Measurements from ENCODE around the gene CPE.

The CPE gene

GRCh38 chr4:165508372-165509120 lies 129.7 kb downstream of the CPE start:
- DNase-seq (ENCODE audit: low spot score) = no peak

GRCh38 chr4:165512424-165512823 lies 133.6 kb downstream of the CPE start:
- DNase-seq (ENCODE audit: low spot score) = no peak

DNA sequence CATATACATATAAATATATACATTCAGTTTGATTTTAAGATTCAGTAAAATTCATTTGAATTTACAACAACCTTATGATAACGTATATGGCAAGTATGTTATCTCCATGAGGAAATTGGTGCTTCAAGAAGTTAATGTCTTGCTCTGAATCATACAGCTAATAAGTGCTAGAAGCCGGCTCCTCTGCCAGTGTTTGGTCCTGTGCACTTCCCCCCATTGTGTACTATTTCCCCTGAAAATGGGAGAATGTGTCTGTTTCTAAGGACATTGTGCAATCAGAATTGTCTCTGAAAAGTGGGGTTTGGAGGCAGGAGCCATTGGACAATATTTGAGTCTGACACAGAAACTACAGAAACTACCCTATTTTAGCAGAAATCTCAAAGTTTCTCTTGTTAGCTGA lies 135.9 kb downstream of the CPE start:
- no peak for DNase-seq (ENCODE audit: low spot score)

DNA sequence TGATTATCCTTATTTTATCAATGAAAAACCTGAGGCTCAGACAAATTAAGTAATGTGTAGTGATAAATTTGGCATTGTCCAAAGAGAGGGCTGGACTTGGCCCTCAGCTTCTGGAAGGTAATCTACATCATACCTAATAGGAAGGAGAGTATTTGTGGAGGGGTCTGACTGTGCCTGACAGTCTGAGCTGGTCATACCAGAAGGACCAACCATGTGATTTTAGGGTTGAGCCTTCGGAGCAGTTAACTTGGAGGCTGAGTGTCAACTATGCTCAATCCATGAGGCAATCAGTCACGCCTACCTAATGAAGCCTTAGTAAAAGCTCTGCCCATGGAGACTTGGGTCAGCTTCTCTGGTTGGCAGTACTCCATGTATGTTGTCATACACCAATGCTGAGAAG lies 136.4 kb downstream of the CPE start:
- no peak for DNase-seq (ENCODE audit: low spot score)

DNA sequence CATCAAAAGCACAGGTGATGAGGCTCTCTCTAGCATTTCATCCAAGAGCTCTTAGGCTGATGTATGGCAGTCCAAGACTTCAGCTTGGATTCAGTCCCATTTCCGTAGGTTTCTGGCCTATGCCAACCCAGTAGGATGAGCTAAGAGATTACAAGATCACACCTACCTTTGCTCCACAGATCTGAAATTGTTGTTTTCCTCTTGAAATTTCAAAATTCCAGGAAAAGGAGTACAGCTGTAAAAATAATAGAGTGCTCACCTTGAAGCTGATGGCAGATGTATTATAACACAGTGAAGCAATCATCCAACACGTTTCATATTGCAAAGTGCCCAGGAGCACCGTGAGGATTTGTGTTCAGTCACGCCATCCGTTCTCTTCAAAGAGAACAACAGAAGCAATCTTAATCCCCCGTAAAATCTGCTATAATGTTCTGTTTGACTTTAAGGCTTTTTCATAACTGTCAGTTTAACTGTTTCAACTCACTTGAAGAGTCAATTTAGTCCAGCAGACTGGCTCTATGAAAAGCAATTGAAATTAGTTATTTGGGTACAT lies 137.5 kb downstream of the CPE start:
- DNase-seq (ENCODE audit: low spot score) = no peak

- DNase-seq (ENCODE audit: low spot score) = no peak
Observed at GRCh38 chr4:165517216-165517615, 138.4 kb downstream of the CPE start.

GRCh38 chr4:165518024-165518616 lies 139.3 kb downstream of the CPE start:
- DNase-seq (ENCODE audit: low spot score) = no peak

GRCh38 chr4:165518686-165519085 lies 139.9 kb downstream of the CPE start:
- no peak for DNase-seq (ENCODE audit: low spot score)

GRCh38 chr4:165519591-165519990 lies 140.8 kb downstream of the CPE start:
- DNase-seq (ENCODE audit: low spot score) = no peak

DNA sequence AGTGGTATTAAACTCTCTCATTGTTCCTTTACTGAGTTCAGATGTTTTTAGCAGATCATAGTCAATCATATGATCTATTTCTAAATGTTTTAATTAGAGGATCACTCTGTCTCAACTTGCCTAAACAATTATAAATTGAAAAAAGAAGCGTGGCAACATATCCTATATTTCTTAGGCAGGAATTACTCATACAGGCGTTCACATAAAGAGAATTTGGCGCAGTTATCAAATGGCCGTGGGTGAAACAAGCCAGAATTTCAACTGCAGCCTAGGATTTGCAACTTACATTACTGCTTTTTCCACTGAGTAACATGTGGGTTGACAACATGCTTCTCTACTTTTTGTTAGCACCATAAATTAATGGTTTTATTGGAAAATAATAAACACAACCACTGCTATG lies 141.3 kb downstream of the CPE start:
- no peak for DNase-seq (ENCODE audit: low spot score)

DNA sequence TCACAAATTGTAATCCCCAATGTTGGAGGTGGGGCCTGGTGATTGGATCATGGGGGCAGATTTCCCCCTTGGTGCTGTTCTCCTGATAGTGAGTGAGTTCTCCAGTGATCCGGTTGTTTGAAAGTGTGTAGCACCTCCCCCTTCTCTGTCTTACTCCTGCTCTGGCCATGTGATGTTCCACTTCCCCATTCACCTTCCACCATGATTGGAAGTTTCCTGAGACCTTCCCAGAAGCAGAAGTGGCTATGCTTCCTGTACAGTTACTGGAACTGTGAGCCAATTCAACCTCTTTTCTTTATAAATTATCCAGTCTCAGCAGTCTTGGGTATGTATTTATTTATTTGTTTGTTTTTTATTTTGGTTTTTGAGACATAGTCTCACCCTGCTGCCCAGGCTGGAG lies 143.2 kb downstream of the CPE start:
- no peak for DNase-seq (ENCODE audit: low spot score)

DNA sequence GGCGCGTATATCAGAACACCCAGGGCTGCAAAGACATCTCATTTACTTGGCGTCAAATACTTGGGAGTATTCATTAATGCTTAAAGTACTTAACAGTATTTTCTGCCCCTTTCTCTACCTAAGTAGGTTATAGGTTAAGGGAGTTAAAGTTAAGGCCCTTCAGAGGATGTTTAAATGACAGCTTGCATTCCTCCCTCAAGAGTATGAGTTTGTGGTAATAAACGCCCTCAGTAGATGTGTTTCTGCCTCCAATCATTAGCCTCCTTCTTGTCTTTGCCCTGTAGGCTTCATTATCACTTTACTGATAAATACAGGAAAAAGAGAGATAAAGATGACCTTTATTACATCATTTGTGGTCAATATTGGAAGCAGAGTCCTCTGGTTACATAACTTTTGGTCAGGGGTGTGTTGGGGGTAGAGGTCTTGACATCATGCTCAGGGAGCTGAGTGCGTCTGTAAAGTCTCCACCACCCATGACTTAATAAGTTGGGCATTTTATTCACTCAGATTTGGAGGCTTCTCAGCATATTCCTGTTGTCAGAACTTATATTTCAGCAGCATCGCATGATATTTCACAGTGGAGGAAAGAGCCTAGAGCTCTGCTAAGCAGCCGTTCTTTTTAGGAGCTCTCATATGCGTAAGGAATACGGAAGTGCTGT lies 145.9 kb downstream of the CPE start:
- DNase-seq (ENCODE audit: low spot score) = no peak

DNA sequence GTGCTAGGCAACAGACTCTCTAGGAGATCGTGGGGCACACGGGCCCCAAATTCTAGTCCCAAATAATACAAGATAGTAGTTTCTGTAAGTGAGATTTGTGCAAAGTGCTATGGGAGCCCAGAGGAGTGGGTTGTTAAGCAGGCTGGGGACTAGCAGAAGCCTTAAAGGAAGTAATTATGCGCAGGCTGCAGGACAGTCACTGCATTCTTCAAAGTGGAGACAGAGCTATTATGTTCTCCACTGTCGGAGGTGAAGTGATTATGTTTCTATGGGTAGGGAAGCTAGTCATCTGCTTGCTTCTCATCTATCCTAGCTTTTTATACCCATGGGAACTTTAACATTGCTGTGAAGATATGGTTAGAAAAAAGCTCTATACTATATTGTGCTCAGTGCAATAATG lies 154.2 kb downstream of the CPE start:
- no peak for DNase-seq (ENCODE audit: low spot score)

DNA sequence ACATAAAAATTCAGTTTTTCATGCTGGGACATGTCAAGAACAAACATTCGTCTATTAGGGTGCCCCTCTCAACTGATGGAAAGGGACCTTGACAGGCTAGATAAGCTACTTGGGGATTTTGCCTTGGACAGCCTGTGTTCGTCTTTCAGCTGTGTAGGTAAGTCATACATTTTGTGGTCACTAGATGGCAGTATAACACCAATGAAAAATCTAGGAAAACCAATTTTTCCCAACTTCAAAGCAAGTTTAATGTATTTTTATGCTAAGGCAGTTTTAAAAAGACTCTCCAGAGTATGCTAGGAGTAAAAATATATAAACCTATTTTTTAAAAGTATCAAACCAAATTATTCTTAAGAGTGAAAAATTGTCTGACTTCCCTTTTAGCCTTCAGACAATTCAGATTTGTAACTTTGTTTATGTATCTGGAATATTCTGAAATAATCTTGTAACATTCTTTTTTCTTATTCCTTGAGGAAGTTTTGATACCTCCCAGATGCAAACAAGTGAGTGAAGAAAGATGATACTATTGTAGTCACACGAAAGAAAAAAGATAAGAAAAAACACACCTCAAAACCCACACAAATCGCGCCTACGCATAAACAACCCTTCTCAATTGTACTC lies 158.3 kb downstream of the CPE start:
- DNase-seq (ENCODE audit: low spot score) = peak; percentile 39

GRCh38 chr4:165539801-165540200 lies 161.0 kb downstream of the CPE start:
- DNase-seq (ENCODE audit: low spot score) = no peak

- no peak for DNase-seq (ENCODE audit: low spot score)
Observed at GRCh38 chr4:165540206-165540830, 161.5 kb downstream of the CPE start.

DNA sequence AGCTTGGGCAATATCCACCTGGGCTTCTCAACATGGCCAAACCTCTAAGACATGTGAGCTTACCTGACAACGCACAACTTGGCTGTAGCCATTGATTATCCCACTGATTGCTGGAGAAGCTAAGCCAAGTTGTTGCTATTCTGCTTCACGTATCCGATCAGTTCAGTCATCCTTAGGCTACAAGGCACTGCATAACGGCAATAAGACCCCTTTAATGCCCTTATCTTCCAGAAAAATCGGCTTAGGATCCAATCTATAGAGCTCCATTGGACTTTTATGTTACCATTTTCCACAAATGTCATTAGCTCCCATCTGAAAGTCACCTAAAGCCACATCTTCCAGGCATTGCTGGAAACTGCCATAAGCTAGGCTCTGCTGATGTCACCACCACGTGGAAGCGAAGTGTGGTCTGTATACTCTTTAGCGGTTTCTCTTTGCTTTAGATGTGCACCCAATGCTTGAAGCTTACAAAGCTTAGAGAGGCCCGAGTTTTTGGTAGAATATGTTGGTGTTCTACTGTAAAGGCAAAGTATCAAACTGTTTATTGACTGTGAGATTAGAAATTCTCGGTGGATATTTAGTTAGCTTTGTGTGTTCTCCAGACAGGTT lies 163.1 kb downstream of the CPE start:
- DNase-seq (ENCODE audit: low spot score) = no peak

- DNase-seq (ENCODE audit: low spot score) = no peak
Observed at GRCh38 chr4:165542476-165542875, 163.7 kb downstream of the CPE start.

Measured in hematopoietic multipotent progenitor cell treated with erythropoietin and hydrocortisone succinate and interleukin-3 and kit ligand, for 17 days (in vitro differentiated cells).